OCI-M2 (cell line): ENCODE results near the gene OR51I2.

Experiments
- DNase-seq: peaks from one replicate; lab custom pipeline; 2025; ENCODE audit not compliant: unreplicated experiment; lab: John Stamatoyannopoulos, UW

OR51I2 gene

GRCh38 chr11:5449023-5449422, at the start of gene OR51I2:
Gene OR51I2 (plus strand): TSS chr11:5449323. CDS start chr11:5453489, 4,166 bp downstream.
- DNase-seq = no peak

- no peak for DNase-seq
These were observed 44.0 kb upstream of the OR51I2 start for GRCh38 chr11:5405173-5405572.

GRCh38 chr11:5420993-5421392, 28.1 kb upstream of the OR51I2 start:
- no peak for DNase-seq

GRCh38 chr11:5421811-5422210, 27.3 kb upstream of the OR51I2 start, which contains the start of gene OR51Q1:
Gene OR51Q1 (plus strand): TSS chr11:5422111. CDS start chr11:5422201, 90 bp downstream.
- no peak for DNase-seq

GRCh38 chr11:5423131-5423530, 26.0 kb upstream of the OR51I2 start:
- DNase-seq = no peak

GRCh38 chr11:5441414-5441813, 7.7 kb upstream of the OR51I2 start, which contains the start of gene OR51I1:
Gene OR51I1 (minus strand): TSS chr11:5441514. CDS start chr11:5441514, 0 bp downstream.
- DNase-seq = no peak

- DNase-seq = no peak
These were observed 5.2 kb upstream of the OR51I2 start for GRCh38 chr11:5443835-5444393.

GRCh38 chr11:5449432-5449831, 309 bp downstream of the OR51I2 start:
- DNase-seq = no peak

- DNase-seq = no peak
These were observed 12.0 kb downstream of the OR51I2 start for GRCh38 chr11:5460983-5461621.

- DNase-seq = no peak
These were observed 18.4 kb downstream of the OR51I2 start for GRCh38 chr11:5467527-5467926.

GRCh38 chr11:5473921-5474320, 24.8 kb downstream of the OR51I2 start:
- DNase-seq = no peak

- DNase-seq = peak; percentile 15
These were observed 27.2 kb downstream of the OR51I2 start for GRCh38 chr11:5476186-5476819.

- no peak for DNase-seq
These were observed 36.9 kb downstream of the OR51I2 start for GRCh38 chr11:5486003-5486402.

GRCh38 chr11:5486421-5486820, 37.3 kb downstream of the OR51I2 start:
- no peak for DNase-seq

- DNase-seq = no peak
These were observed 39.3 kb downstream of the OR51I2 start, which contains the start of gene OR52D1 for GRCh38 chr11:5488385-5488784. Gene OR52D1 (plus strand): TSS chr11:5488685. CDS start chr11:5488707, 22 bp downstream.

- DNase-seq = no peak
These were observed 39.8 kb downstream of the OR51I2 start for GRCh38 chr11:5488798-5489399.

GRCh38 chr11:5489576-5490357, 40.6 kb downstream of the OR51I2 start:
- no peak for DNase-seq

- no peak for DNase-seq
These were observed 50.5 kb downstream of the OR51I2 start for GRCh38 chr11:5499671-5500070.

GRCh38 chr11:5500393-5500801, 51.3 kb downstream of the OR51I2 start:
- no peak for DNase-seq

- DNase-seq = no peak
These were observed 55.3 kb downstream of the OR51I2 start for GRCh38 chr11:5504403-5504921.
